ENCODE data around the gene CCBE1. TPM values are rescaled to one million over a fixed set of nuclear protein-coding genes. Genes with fewer than 3 reads are reported as not detected.

CCBE1 gene
- total RNA-seq, 1 donor from 2014 or later = 14.0 TPM

DNA sequence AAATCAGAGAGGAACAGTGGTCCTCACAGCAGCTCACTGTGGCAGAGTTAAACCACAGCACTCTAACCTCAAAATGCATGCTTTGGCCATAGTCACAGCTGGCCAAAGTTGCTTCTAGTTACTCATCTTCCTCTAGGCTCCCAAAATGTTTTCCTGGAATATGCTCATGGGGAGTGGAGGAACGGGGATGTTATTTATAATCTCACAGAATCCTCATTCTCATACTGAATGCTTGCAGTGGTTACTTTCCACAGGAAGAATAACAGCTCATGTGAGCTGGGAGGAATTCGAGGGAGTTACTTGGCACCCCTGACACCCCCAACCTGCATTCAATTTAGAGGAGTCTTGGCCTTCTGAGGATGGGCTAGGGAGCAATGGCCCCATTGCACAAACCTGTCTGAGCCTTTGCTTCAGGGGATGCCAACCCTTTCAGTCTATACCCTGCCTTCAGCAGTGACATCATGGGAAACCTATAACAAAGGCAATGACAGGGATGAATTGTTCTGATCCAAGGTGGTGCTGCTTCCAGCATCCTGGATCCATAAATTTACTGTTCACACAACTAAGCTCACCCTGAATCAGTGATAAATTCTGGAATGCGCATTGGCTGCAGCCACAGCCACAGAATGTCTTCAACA lies 22.4 kb upstream of the CCBE1 start:
- no peaks in the 10 kb centered on the region for H3K27me3 ChIP-seq (ENCODE audit: low read depth)
- DNase-seq = no peak
- no peak overlapping the region for H3K27ac ChIP-seq
- H3K36me3 ChIP-seq = no peaks in the 10 kb centered on the region
- TF ChIP-seq, protein P1, sequence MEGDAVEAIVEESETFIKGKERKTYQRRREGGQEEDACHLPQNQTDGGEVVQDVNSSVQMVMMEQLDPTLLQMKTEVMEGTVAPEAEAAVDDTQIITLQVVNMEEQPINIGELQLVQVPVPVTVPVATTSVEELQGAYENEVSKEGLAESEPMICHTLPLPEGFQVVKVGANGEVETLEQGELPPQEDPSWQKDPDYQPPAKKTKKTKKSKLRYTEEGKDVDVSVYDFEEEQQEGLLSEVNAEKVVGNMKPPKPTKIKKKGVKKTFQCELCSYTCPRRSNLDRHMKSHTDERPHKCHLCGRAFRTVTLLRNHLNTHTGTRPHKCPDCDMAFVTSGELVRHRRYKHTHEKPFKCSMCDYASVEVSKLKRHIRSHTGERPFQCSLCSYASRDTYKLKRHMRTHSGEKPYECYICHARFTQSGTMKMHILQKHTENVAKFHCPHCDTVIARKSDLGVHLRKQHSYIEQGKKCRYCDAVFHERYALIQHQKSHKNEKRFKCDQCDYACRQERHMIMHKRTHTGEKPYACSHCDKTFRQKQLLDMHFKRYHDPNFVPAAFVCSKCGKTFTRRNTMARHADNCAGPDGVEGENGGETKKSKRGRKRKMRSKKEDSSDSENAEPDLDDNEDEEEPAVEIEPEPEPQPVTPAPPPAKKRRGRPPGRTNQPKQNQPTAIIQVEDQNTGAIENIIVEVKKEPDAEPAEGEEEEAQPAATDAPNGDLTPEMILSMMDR (IDR thresholded peaks at IDR 0.05) = no peak
- no peaks in the 10 kb centered on the region for H3K4me1 ChIP-seq
- H3K9me3 ChIP-seq = no peaks in the 10 kb centered on the region
- intact Hi-C loops (cut with DNase I) = no loop called here
- no peak overlapping the region for H3K4me3 ChIP-seq
- no peak for ATAC-seq

DNA sequence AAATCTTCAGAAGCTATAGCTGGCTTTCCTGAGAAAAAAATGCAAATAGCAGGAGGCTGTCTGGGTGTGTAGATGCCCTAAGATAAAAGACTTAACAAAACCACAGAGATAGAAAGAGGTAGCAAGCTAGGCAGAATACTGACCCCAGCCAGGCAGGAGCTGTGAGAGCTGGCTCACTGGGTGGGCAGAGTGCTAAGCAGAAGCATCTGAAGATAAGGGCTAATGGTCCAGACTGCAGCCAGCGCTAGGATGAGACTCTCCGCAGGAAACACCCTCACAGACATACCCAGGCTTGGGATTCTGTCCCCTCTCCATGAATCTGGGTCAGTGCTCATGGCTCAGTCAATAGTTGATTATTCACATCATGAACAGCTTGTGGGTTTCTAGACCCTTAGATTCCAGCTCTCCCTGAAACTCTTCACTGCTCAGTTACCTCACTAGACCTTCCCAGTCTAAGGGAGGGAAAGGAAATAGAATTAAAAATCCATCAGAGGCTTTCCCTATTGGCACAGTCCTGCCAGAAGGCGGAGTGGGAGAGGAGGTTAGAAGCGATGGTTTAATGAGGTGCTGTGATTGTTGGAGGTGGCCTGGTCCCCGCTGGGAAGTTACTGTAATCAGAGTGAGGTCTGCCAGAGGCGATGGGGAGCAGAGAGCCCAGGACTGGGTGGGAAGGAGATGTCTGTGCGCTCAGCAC lies 21.4 kb upstream of the CCBE1 start:
- Histone ChIP-seq H3K4me1 (no peaks in the 10 kb centered on the region), H3K27ac (no peak overlapping the region), H3K4me3 (no peak overlapping the region), H3K36me3 (no peaks in the 10 kb centered on the region), H3K27me3 (ENCODE audit: low read depth) (no peaks in the 10 kb centered on the region), H3K9me3 (no peaks in the 10 kb centered on the region)
- ATAC-seq = no peak
- TF ChIP-seq, protein P1 (IDR thresholded peaks at IDR 0.05) = no peak
- intact Hi-C loops (cut with DNase I) = no loop called here
- no peak for DNase-seq

DNA sequence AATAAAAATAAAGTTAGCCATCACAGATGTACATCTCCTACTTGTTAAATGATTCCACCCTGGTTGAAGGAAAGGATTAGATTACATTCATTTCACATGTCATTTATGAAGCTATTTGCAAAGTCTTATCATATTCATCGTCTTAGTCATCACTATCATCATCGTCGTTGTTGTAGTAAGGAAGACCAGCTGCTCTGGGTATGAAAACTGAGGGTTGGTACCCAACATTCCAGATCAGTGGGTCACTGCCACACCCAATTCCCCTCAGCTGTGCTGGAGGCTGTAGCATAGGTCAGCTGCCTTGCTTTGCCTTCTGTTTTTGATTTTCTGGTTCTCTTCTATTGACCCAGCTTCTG lies 20.9 kb upstream of the CCBE1 start:
- H3K27me3 ChIP-seq (ENCODE audit: low read depth) = no peaks in the 10 kb centered on the region
- no peaks in the 10 kb centered on the region for H3K9me3 ChIP-seq
- DNase-seq (no peak), ATAC-seq (no peak)
- H3K36me3 ChIP-seq = no peaks in the 10 kb centered on the region
- intact Hi-C loops (cut with DNase I) = no loop called here
- no peak overlapping the region for H3K27ac ChIP-seq
- TF ChIP-seq, protein P1 (IDR thresholded peaks at IDR 0.05) = no peak
- no peaks in the 10 kb centered on the region for H3K4me1 ChIP-seq
- no peak overlapping the region for H3K4me3 ChIP-seq

DNA sequence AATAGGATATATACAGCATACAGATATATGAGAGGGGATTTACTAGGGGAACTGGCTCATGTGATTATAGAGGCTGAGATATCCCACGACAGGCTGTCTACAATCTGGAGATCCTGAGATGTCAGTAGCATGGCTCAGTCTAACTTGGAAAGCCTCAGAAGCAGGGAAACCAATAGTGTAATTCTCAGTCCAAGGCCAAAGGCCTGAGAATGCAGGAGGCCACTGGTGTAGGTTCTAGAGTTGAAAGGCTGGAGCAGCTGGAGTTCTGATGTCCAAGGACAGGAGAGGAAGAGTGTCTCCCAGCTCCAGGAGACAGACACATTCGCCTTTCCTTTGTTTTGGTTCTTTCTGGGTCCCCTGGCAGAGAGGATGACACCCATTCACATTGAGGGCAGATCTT lies 20.1 kb upstream of the CCBE1 start:
- Histone ChIP-seq H3K27me3 (ENCODE audit: low read depth) (no peaks in the 10 kb centered on the region), H3K4me1 (no peaks in the 10 kb centered on the region), H3K36me3 (no peaks in the 10 kb centered on the region), H3K4me3 (no peak overlapping the region), H3K9me3 (no peaks in the 10 kb centered on the region), H3K27ac (no peak overlapping the region)
- DNase-seq (no peak), ATAC-seq (no peak)
- TF ChIP-seq, protein P1 (IDR thresholded peaks at IDR 0.05) = no peak
- intact Hi-C loops (cut with DNase I) = no loop called here

DNA sequence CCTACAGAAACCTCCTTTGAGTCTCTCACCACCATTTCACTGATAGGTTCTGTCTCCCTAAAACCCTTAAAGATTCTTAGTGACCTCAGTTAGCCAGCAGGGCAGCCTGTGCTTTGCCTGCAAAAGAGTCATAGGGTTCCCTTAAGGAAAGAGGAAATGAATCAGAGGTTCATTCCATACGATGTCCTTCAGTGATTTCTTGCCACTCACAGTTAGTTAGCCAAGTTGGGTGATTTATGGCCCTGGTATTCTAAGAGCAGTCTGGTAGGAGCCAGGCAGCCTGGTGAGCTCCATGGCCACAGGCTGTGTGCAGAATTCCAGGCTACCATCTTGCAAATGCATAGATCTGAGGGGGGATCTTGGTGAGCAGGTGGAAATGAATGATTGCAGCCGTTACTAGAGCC lies 18.7 kb upstream of the CCBE1 start:
- no peaks in the 10 kb centered on the region for H3K27me3 ChIP-seq (ENCODE audit: low read depth)
- no peak overlapping the region for H3K4me3 ChIP-seq
- intact Hi-C loops (cut with DNase I) = no loop called here
- DNase-seq (no peak), ATAC-seq (no peak)
- no peaks in the 10 kb centered on the region for H3K4me1 ChIP-seq
- H3K36me3 ChIP-seq = no peaks in the 10 kb centered on the region
- TF ChIP-seq, protein P1 (IDR thresholded peaks at IDR 0.05) = no peak
- H3K27ac ChIP-seq = no peak overlapping the region
- no peaks in the 10 kb centered on the region for H3K9me3 ChIP-seq

All from lower lobe of right lung (tissue), 2 donors.